Stimulated activated CD8-positive, alpha-beta memory T cell treated with anti-CD3 and anti-CD28 coated beads, Interleukin-7, amount 100 ng/mL, for 48 hours (primary cell): ENCODE data around the gene HDAC4.

Source experiments
- DNase-seq, 2 donors: peaks; one replicate each; pipeline ENCODE4 v3.0.0-alpha.2; 2020; ENCODE audit warnings: low read depth in 1 of 2; ENCODE audit errors: extremely low read depth in 1 of 2

The HDAC4 gene

DNA sequence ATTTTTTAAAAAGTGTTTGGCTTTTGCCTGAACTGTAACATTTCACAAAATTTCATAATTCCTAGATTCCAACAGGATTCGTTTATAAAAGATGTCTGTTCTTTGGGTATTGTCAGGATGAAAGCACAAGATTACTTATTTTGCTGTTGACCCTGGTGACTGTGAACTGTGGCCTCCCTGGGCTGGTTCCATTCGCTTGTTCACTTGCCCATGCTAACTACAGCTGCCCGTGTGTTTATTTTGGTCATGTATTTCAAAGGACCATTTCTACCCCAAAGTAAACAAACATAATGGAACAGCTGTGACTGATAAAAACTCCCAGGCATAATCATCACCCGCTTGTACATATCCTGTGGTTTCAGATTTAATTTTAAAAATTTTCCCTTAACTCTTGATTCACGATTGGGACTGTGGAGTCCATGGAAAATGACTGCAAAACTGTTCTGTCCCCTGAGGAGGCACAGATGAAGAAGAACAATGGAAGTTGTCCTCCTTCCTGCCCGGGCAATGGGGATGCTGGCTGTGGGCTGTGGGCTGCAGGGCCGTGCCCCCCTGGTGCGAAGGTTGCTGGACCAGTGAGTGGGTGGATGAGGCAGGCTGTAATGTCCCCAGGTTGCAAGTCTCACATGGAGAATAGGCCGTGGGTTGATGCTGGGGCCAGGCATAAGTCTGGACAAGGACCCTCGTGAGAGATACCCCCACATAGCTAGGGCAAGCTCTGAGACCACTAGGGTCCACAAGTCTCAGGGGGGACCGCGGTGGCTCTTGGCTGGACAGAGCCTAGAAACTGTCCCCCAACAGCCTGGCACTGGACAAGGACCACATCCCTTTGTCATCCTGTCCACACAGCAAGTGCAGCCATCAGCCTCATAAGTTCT is 28.9 kb upstream of the HDAC4 start:
- DNase-seq = no peak

DNA sequence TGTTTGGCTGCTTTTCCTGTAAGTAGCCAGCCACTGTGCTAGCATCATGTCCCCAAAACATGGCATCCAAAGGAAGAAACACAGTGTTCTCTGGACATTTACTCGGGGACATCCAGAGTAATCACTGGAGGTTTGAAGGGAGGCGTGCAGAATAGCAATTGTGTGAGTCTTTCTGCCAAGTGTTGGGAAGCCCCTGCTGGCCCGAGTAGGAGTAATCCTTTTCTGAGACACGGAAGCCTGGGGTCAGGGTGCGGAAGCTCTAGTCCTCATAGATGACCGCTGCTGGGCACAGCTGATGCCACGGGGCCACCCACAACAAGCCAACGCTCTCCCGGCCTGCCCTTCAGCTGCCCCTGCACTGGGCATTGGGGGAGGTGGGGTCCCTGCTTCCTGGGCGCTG is 24.8 kb upstream of the HDAC4 start:
- no peak for DNase-seq

DNA sequence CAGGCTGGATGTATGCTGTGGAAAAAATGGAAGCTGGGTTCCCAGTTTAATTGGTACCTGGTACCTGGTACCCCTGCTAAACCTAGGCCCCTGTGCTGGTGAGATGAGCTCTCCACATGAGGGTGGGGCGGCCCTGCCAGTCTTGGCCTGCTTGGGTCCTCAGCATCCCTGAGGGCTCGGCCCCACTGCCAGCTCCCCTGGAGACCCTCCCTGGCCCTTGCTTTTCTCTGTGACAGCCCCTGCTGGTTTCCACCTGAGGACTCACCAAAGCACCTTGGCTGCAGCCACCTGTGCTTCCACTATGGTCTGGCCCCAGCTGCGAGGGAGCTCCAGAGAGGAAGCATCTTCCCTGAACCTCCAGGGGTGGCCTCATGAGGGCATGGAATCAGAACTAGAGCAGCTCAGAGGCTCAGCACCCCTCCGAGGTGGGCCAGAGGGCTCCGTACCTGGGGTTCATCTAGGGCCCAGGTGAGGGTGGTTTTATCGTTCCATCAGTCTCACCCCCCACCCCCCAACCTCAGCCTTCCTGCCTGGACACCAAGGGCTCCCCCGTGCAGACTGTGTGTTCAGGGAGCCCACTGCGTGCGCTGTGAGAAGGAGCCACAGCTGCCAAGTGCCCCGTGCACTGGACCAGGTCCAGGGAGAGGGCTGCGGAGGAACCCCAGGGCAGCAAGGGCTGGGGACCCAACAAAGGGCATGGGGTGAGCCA is 23.7 kb upstream of the HDAC4 start:
- DNase-seq = no peak

- no peak for DNase-seq
Measured at GRCh38 chr2:239423551-239423950, 22.7 kb upstream of the HDAC4 start.

DNA sequence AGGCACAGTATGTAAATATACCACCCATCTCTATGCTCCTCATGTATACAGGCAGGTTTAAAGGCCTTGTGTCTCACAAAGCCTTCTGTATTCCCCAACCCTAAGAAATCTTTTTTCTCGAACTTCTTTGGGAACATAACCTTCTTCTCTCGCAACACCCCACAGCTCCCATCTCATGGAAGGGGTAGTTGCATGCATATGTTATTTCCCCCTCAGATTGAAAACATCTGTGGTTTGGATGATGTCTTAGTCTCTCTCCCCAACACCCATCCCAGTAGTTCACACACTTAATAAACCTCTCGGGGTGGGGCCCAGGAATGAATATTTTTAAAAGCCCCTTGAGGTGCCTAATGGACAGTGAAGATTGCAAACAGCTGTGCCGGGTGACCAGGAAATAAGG is 21.0 kb upstream of the HDAC4 start:
- no peak for DNase-seq

DNA sequence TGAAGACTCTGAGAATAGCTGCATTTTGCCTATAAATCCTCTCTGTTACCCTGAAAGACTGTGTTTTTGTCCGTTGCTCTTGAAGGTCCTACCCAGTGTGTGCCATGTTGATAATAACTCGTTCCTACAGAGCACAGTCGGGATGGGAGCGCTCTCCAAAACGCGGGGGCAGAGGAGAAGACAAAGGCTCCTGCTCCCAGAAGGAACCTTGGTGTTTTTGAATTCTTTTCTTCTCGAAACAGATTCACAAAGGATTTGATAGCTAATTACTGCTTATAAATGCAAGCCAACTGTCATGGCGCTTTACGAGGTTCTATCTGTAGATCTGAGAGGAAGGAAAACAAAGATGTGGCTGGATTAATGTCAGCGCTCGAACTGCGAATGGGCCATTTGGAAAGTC is 19.3 kb upstream of the HDAC4 start:
- DNase-seq = no peak

DNA sequence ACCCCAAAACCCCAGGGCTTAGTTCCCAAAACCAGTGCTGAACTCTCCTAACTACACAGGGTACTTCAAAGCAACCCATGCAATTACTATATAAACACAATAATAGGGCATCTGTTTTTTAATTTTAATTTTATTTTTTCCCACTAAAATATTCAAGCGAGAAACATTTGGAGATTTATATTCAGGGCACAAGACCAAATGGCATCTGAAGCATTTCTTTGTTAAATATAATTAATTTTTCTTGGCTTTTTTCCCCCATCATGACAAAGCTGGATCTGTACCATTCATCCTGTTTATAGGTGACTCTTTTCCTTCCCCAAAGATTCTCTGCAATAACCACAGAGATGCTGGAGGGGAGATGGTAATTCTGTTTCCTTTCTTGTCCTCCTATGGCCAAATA is 18.1 kb upstream of the HDAC4 start:
- DNase-seq = no peak

GRCh38 chr2:239412905-239413603 is 12.2 kb upstream of the HDAC4 start:
- no peak for DNase-seq

- no peak for DNase-seq
Measured at GRCh38 chr2:239411549-239412319, 10.9 kb upstream of the HDAC4 start.

GRCh38 chr2:239411117-239411516 is 10.3 kb upstream of the HDAC4 start:
- DNase-seq = no peak

DNA sequence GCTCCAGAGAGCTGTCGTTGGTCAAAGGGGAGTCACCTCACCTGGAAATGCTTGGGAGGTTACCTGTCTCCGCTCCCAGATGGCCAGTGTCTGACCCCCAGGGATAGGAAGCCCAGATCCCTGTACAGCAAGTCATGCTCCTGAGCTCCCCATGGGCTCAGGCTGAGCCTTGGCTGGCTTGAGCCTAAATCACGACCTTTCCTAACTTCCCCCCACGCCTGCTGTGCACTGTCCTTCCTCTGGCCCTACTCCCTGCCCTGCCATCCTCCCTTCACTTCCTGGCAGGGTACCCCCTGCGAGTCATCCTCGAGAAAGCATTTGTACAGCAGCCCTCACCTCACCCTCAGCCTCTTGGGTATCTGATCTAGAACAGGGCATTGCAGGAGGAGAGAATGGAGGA is 9.2 kb upstream of the HDAC4 start:
- no peak for DNase-seq

DNA sequence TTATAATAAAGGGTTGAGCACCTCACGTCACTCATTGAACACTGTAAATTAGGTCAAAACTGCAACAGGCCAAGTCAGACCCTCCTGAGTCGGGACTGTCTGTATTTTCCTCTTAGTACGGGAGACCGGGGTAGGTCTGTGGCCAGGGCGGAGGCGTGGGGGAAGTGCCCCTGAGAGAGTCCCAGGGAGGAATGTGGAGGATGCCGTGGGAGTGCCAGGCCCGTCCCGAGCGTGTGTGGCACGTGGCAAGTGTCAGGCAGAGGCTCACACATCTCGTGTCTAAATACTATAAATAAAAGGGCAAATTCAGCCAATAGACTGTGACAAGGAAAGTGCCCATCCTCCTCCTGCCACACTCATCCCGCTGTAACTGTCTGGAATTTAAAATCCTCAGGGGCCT is 6.3 kb upstream of the HDAC4 start:
- no peak for DNase-seq

DNA sequence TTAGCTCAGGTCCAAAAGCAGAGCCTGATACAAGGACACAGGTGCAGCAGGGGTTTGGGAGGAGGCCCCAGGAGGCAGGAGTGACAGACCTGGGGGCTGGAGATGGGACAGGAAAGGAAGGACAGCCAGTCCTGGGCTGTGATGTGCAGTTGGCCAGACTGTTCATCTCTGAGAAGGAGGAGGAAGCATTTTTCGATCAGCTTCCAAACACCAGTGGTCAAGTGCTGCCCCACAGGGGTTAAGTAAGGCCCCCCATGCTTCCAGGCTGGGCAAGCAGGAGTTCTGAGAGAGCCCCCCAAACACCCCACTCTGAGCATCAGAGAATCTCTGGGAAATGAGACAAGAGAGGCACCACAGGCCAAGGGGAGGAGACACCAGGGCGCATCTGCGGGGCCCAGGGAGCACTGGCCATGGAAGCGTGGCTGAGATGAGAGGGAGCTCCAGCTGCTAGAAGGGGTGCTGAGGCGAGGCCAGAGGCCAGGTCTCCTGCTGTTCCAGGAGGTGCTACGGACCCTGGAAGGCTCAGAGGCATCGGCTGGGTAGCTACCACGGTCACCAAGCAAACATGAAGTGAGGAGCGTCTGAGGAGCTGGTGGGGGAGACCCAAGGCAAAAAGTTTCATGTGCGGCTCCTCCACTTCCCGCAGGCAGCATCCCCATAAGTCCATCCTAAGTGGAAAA is 5.6 kb upstream of the HDAC4 start:
- no peak for DNase-seq

DNA sequence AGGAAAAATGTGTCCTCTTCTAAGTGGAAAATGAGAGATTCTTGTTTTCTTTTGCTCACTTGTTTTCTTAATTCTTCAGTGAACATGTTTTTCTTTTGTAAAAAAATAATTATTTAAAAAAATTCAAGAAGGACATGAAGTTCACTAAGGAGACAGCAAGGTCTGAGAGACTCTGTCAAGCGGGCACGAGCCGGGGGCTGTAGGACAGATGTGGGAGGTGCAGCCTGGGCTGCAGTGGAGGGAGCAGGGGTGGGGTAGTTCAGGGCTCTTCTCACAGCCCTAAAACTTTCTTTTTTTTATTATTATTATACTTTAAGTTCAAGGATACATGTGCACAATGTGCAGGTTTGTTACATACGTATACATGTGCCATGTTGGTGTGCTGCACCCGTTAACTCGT is 4.3 kb upstream of the HDAC4 start:
- no peak for DNase-seq

- DNase-seq = no peak
Measured at GRCh38 chr2:239402666-239403065, 1.8 kb upstream of the HDAC4 start.

DNA sequence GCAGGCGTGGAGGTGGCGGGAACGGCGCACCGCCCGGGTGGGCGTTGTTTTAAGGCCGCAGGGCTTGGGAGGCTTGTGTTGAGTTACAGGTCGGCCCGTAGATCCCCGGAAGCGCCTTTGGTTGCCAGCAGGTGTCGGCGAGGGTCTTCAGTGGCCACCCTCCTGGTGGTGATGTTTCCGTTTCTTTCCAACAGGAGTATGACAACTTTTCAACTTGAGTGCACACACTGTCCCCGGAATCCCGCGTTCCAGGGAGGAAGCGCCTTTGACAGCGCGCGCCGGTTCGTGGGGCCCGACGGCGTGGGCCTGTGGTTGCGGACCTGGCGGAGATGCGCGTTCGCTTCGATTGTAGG is 1.0 kb upstream of the HDAC4 start:
- DNase-seq = peak in 1 of 2 donors; percentile 41

- DNase-seq = peak; percentile 97 to 99
Measured at GRCh38 chr2:239401067-239401880, 454 bp upstream of the HDAC4 start.

DNA sequence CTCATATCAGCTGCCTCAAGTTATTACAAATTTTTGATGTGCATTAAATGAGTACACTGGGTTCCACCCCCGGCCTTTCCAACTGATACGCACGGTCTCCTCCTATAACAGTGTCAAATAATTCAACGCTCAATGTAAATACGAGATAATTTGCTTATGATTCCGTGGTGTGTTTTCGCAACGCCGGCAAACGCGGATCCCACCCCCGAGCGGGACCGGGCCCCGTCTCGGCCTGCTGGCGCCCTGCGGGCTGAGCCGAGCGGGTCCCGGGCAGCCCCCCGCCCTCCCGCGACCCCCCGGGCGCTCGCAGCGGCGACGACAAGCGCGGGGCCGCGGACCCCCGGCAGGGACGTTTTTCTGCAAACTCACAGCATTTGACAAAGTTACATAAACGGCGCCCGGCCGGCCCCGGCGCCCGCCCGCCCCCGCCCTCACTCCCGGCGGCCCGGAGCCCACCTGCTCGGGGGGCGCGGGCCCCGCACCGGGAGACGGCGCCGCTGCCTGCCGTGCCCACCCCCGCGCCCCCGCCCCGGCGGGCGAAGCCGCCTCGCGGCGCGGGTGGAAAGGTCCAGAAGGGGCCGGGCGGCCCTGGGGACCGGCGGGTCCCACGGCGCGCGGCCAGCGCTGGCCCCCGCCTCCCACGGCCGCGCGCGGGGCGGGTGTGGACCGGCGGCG is 762 bp downstream of the HDAC4 start:
- DNase-seq = no peak

- no peak for DNase-seq
Measured at GRCh38 chr2:239399433-239399920, 1.3 kb downstream of the HDAC4 start.
